Thoracic aorta (tissue), 2 donors: ENCODE results near the gene ZGRF1. TPM values are rescaled to one million over a fixed set of nuclear protein-coding genes. Genes with fewer than 3 reads are reported as not detected.
"Not testable (repeated sequence)": the region's sequence is repeated elsewhere in the genome, so short reads cannot be mapped to it uniquely, and the experiment has no call there.

Experiments used
- ATAC-seq: fragments of 150-250 bp; one replicate; pipeline ENCODE4 v1.8.0; 2017; ENCODE audit warnings: low read depth; ENCODE audit not compliant: insufficient number of reproducible peaks, low FRiP score
- DNase-seq: peaks from one replicate; pipeline ENCODE4 v3.0.0-alpha.2; 2020; ENCODE audit warnings: low spot score
- H3K27ac ChIP-seq, 2 donors: fragments of 200-600 bp; sonication (generic); 1 replicate in 1 of 2; 2 replicates in 1 of 2; pipeline ENCODE4 v1.5.1; 2016; ENCODE audit warnings: mild to moderate bottlenecking in 2 of 2, moderate library complexity in 2 of 2
- H3K27me3 ChIP-seq: fragments of 200-600 bp; sonication (generic); replicated peaks from 2 replicates; pipeline ENCODE4 v1.6.0; 2016; ENCODE audit warnings: mild to moderate bottlenecking; ENCODE audit not compliant: insufficient read depth
- H3K36me3 ChIP-seq: fragments of 200-600 bp; sonication (generic); one replicate; pipeline ENCODE4 v1.5.1; 2016
- H3K4me1 ChIP-seq, 2 donors: fragments of 200-600 bp; sonication (generic); 1 replicate in 1 of 2; 2 replicates in 1 of 2; pipeline versions ENCODE4 v1.5.1 to v1.6.0; 2016; ENCODE audit warnings: low read depth in 2 of 2, mild to moderate bottlenecking in 1 of 2; ENCODE audit not compliant: control insufficient read depth in 1 of 2
- H3K4me3 ChIP-seq: fragments of 200-600 bp; sonication (generic); 2 replicates; pipeline ENCODE4 v1.5.1; 2016; ENCODE audit warnings: mild to moderate bottlenecking
- H3K9me3 ChIP-seq: fragments of 200-600 bp; sonication (generic); 2 replicates; pipeline ENCODE4 v1.5.1; 2016
- CTCF ChIP-seq: fragments of 200-600 bp; sonication (generic); IDR thresholded peaks from one replicate; pipeline ENCODE4 v1.5.1; 2019; ENCODE audit warnings: antibody characterized with exemption
- total RNA-seq, 2 donors: library from RNA; depleted of rRNA; stranded (reverse); fragments of >200 nt; gene quantifications; one replicate each; pipeline versions ENCODE4 v1.1.0 to v1.2.3, GENCODE V29; 2016

ZGRF1 gene
- total RNA-seq, 2 donors from 2014 or later = 4.3 to 9.9 TPM

- ATAC-seq (no peak), DNase-seq (no peak)
- no peak for TF ChIP-seq CTCF
- no peak overlapping the region for H3K4me3 ChIP-seq
- peaks cover 23% of the 10 kb centered on the region for H3K27me3 ChIP-seq
- peaks cover 8 to 9% of the 10 kb centered on the region in 2 donors for H3K4me1 ChIP-seq
- H3K27ac ChIP-seq = no peak overlapping the region
- no peaks in the 10 kb centered on the region for H3K36me3 ChIP-seq
- H3K9me3 ChIP-seq = no peaks in the 10 kb centered on the region
Observed at GRCh38 chr4:112526061-112526460, 110.6 kb downstream of the ZGRF1 start.

GRCh38 chr4:112523764-112524505 is 112.8 kb downstream of the ZGRF1 start:
- H3K9me3 ChIP-seq = no peaks in the 10 kb centered on the region
- DNase-seq (no peak), ATAC-seq (no peak)
- peak overlapping the region; percentile 66 for H3K4me3 ChIP-seq
- H3K36me3 ChIP-seq = no peaks in the 10 kb centered on the region
- H3K27me3 ChIP-seq = peaks cover 38% of the 10 kb centered on the region
- peaks cover 8 to 9% of the 10 kb centered on the region in 2 donors for H3K4me1 ChIP-seq
- TF ChIP-seq CTCF = peak; percentile 33
- H3K27ac ChIP-seq = no peak overlapping the region

- DNase-seq = no peak
- no peaks in the 10 kb centered on the region for H3K36me3 ChIP-seq
- H3K9me3 ChIP-seq = no peaks in the 10 kb centered on the region
- H3K27me3 ChIP-seq = peaks cover 38% of the 10 kb centered on the region
- H3K4me3 ChIP-seq = peak overlapping the region; percentile 66
- H3K4me1 ChIP-seq = peaks cover 8 to 9% of the 10 kb centered on the region in 2 donors
- H3K27ac ChIP-seq = no peak overlapping the region
- no peak for ATAC-seq
- TF ChIP-seq CTCF = no peak
Observed at GRCh38 chr4:112523008-112523721, 113.5 kb downstream of the ZGRF1 start.

GRCh38 chr4:112522431-112522830 is 114.3 kb downstream of the ZGRF1 start:
- ATAC-seq, H3K27ac ChIP-seq, H3K4me3 ChIP-seq, H3K9me3 ChIP-seq, H3K36me3 ChIP-seq, DNase-seq, H3K4me1 ChIP-seq: not testable (repeated sequence)
- H3K27me3 ChIP-seq = peaks cover 38% of the 10 kb centered on the region

- peaks cover 16 to 20% of the 10 kb centered on the region in 2 donors for H3K4me1 ChIP-seq
- peak overlapping the region in 1 of 2 donors; percentile 3 for H3K27ac ChIP-seq
- no peaks in the 10 kb centered on the region for H3K36me3 ChIP-seq
- TF ChIP-seq CTCF = no peak
- peaks cover 38% of the 10 kb centered on the region for H3K27me3 ChIP-seq
- no peaks in the 10 kb centered on the region for H3K9me3 ChIP-seq
- DNase-seq (no peak), ATAC-seq (no peak)
- no peak overlapping the region for H3K4me3 ChIP-seq
Observed at GRCh38 chr4:112521123-112522023, 115.3 kb downstream of the ZGRF1 start.
